CD14-positive monocyte (primary cell): ENCODE data around the gene DGUOK. TPM values are rescaled to one million over a fixed set of nuclear protein-coding genes. Genes with fewer than 3 reads are reported as not detected.
A peak's percentile ranks its signal among the peaks of the same experiment; 100 is the strongest.
"Not testable (repeated sequence)": the region's sequence is repeated elsewhere in the genome, so short reads cannot be mapped to it uniquely, and the experiment has no call there.

ENCODE experiments used
- DNase-seq, 3 donors: peaks; one replicate each; pipeline ENCODE4 v3.0.0-alpha.2; 2011 to 2022
- H2AFZ ChIP-seq: 2 replicates; pipeline ENCODE4 v1.6.0; 2012; ENCODE audit warnings: mild to moderate bottlenecking, low read depth, low read length, inconsistent platforms; ENCODE audit not compliant: insufficient read depth, poor library complexity, severe bottlenecking
- H3K27ac ChIP-seq, 2 donors: 1 replicate in 1 of 2; 2 replicates in 1 of 2; pipeline ENCODE4 v1.5.1; 2012 to 2013; ENCODE audit warnings: low read length in 2 of 2, control low read depth in 1 of 2, inconsistent platforms in 1 of 2, low read depth in 1 of 2, mild to moderate bottlenecking in 1 of 2
- H3K27me3 ChIP-seq, 2 donors: one replicate each; pipeline versions ENCODE4 v1.6.0 to v1.6.1; 2011 to 2013; ENCODE audit warnings: low read length in 2 of 2; ENCODE audit not compliant: control insufficient read depth in 2 of 2, insufficient read depth in 2 of 2
- H3K36me3 ChIP-seq, 2 donors: replicated peaks in 1 of 2; 1 replicate in 1 of 2; 2 replicates in 1 of 2; pipeline versions ENCODE4 v1.5.1 to v1.6.1; 2012 to 2013; ENCODE audit warnings: low read length in 2 of 2, control low read depth in 1 of 2, inconsistent platforms in 1 of 2, mild to moderate bottlenecking in 1 of 2; ENCODE audit not compliant: insufficient read depth in 2 of 2, control insufficient read depth in 1 of 2
- H3K4me1 ChIP-seq, 2 donors: 1 replicate in 1 of 2; 2 replicates in 1 of 2; pipeline versions ENCODE4 v1.5.1 to v1.6.1; 2012 to 2013; ENCODE audit warnings: low read length in 2 of 2, control low read depth in 1 of 2, inconsistent platforms in 1 of 2, mild to moderate bottlenecking in 1 of 2, moderate library complexity in 1 of 2; ENCODE audit not compliant: insufficient read depth in 2 of 2, control insufficient read depth in 1 of 2
- H3K4me2 ChIP-seq: replicated peaks from 2 replicates; pipeline ENCODE3; 2012; ENCODE audit warnings: low read length, moderate library complexity, mild to moderate bottlenecking; ENCODE audit not compliant: poor library complexity, severe bottlenecking; ENCODE audit errors: extremely low read depth
- H3K4me3 ChIP-seq, 3 experiments: fragments of 200-600 bp in 1 of 3; sonication (generic) in 1 of 3; replicated peaks in 1 of 3; 1 replicate in 2 of 3; 2 replicates in 1 of 3; pipeline ENCODE4 v1.5.1; 2011 to 2013; ENCODE audit warnings: low read length in 3 of 3, mild to moderate bottlenecking in 3 of 3, control low read depth in 2 of 3, low read depth in 2 of 3, inconsistent platforms in 1 of 3, moderate library complexity in 1 of 3
- H3K79me2 ChIP-seq: 2 replicates; pipeline ENCODE4 v1.6.0; 2012; ENCODE audit warnings: mild to moderate bottlenecking, control low read depth, inconsistent platforms, low read length, moderate library complexity; ENCODE audit not compliant: insufficient read depth
- H3K9ac ChIP-seq: 2 replicates; pipeline ENCODE4 v1.6.0; 2017; ENCODE audit warnings: low read length, mild to moderate bottlenecking; ENCODE audit not compliant: insufficient read depth, poor library complexity, severe bottlenecking
- H3K9me3 ChIP-seq, 2 donors: replicated peaks in 1 of 2; 1 replicate in 1 of 2; 2 replicates in 1 of 2; pipeline versions ENCODE4 v1.5.1 to v1.6.1; 2012 to 2013; ENCODE audit warnings: low read length in 2 of 2, control low read depth in 1 of 2; ENCODE audit not compliant: control insufficient read depth in 1 of 2, insufficient read depth in 1 of 2
- H4K20me1 ChIP-seq: 2 replicates; pipeline ENCODE4 v1.6.0; 2012; ENCODE audit warnings: mild to moderate bottlenecking, low read length, control low read depth, moderate library complexity; ENCODE audit not compliant: insufficient read depth
- H3K27ac Mint-ChIP-seq, 7 donors: one replicate each; pipeline ENCODE4 v1.8.0; 2020; ENCODE audit warnings: mild to moderate bottlenecking in 7 of 7, mixed read lengths in 7 of 7, moderate library complexity in 6 of 7, inconsistent platforms in 2 of 7
- H3K27me3 Mint-ChIP-seq, 3 donors: one replicate each; pipeline ENCODE4 v1.8.0; 2021 to 2022; ENCODE audit warnings: low read depth in 3 of 3, mild to moderate bottlenecking in 3 of 3, mixed read lengths in 3 of 3, moderate library complexity in 3 of 3, inconsistent platforms in 1 of 3
- H3K36me3 Mint-ChIP-seq, 2 donors: one replicate each; pipeline ENCODE4 v1.8.0; 2020; ENCODE audit warnings: mixed read lengths in 2 of 2, inconsistent platforms in 1 of 2, mild to moderate bottlenecking in 1 of 2
- H3K4me1 Mint-ChIP-seq: one replicate; pipeline ENCODE4 v1.8.0; 2020; ENCODE audit warnings: mild to moderate bottlenecking, mixed read lengths
- H3K4me3 Mint-ChIP-seq, 2 donors: one replicate each; pipeline ENCODE4 v1.8.0; 2020; ENCODE audit warnings: mild to moderate bottlenecking in 2 of 2, mixed read lengths in 2 of 2, moderate library complexity in 1 of 2
- H3K9me3 Mint-ChIP-seq, 7 donors: one replicate each; pipeline ENCODE4 v1.8.0; 2020 to 2022; ENCODE audit warnings: mixed read lengths in 7 of 7, mild to moderate bottlenecking in 6 of 7, moderate library complexity in 6 of 7, inconsistent platforms in 2 of 7
- WGBS: methylation state at CpG from one replicate; pipeline ENCODE4 v1.1.5; 2013; ENCODE audit warnings: missing lambda C conversion rate; ENCODE audit not compliant: insufficient coverage; 5-methylcytosine and 5-hydroxymethylcytosine counted together
- intact Hi-C, 2 donors: fragments of 100-400 bp; cut with micrococcal nuclease; formaldehyde crosslinking; loops; one replicate each; pipeline versions ENCODE4 v1.15.0 to v1.15.1; 2023
- polyA plus RNA-seq, 3 donors: library from polyadenylated mRNA; depleted of rRNA in 1 of 3; unstranded in 2 of 3; stranded (reverse) in 1 of 3; fragments of 300-500 nt in 2 of 3; fragments of >200 nt in 1 of 3; fragmentation: Illumina TruSeq in 2 of 3; gene quantifications; 1 replicate in 2 of 3; 2 replicates in 1 of 3; pipeline ENCODE4 v1.2.3, GENCODE V29; 2012 to 2021
- TF ChIP-seq, protein P1 (sequence below): fragments of 200-600 bp; IDR thresholded peaks from one replicate; pipeline ENCODE4 v1.8.0; 2022; ENCODE audit warnings: antibody characterized with exemption, mild to moderate bottlenecking

Gene DGUOK
- polyA plus RNA-seq, 3 donors: 62.9 to 129 (median 123) TPM

GRCh38 chr2:73902284-73902683, 24.4 kb upstream of the DGUOK start:
- 80% methylated on average over 1 of the region's 4 CpGs for WGBS
- H2AFZ ChIP-seq: peak overlapping the region; percentile 0

GRCh38 chr2:73903313-73903712, 23.4 kb upstream of the DGUOK start:
- no peak overlapping the region for H3K4me2 ChIP-seq
- H2AFZ ChIP-seq: no peak overlapping the region
- H4K20me1 ChIP-seq: no peaks in the 10 kb centered on the region
- H3K36me3 Mint-ChIP-seq: no peaks in the 10 kb centered on the region
- H3K79me2 ChIP-seq: no peaks in the 10 kb centered on the region
- WGBS: no CpG with 5 or more reads among the region's 4 CpGs
- H3K27me3 Mint-ChIP-seq: peaks cover 1 to 5% (median 1%) of the 10 kb centered on the region in 3 donors
- H3K27ac ChIP-seq: no peak overlapping the region
- peaks cover 15% of the 10 kb centered on the region for H3K4me1 Mint-ChIP-seq
- H3K4me3 Mint-ChIP-seq: no peak overlapping the region
- H3K27ac Mint-ChIP-seq: no peak overlapping the region
- no peaks in the 10 kb centered on the region for H3K9me3 ChIP-seq
- no peaks in the 10 kb centered on the region for H3K9me3 Mint-ChIP-seq
- no peak overlapping the region for H3K4me3 ChIP-seq
- H3K9ac ChIP-seq: no peak overlapping the region
- no peak for DNase-seq
- H3K27me3 ChIP-seq: no peaks in the 10 kb centered on the region
- H3K4me1 ChIP-seq: peaks cover 13 to 14% of the 10 kb centered on the region in 2 donors
- TF ChIP-seq, protein P1, sequence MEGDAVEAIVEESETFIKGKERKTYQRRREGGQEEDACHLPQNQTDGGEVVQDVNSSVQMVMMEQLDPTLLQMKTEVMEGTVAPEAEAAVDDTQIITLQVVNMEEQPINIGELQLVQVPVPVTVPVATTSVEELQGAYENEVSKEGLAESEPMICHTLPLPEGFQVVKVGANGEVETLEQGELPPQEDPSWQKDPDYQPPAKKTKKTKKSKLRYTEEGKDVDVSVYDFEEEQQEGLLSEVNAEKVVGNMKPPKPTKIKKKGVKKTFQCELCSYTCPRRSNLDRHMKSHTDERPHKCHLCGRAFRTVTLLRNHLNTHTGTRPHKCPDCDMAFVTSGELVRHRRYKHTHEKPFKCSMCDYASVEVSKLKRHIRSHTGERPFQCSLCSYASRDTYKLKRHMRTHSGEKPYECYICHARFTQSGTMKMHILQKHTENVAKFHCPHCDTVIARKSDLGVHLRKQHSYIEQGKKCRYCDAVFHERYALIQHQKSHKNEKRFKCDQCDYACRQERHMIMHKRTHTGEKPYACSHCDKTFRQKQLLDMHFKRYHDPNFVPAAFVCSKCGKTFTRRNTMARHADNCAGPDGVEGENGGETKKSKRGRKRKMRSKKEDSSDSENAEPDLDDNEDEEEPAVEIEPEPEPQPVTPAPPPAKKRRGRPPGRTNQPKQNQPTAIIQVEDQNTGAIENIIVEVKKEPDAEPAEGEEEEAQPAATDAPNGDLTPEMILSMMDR: no peak
- intact Hi-C loops: no loop called here
- no peaks in the 10 kb centered on the region for H3K36me3 ChIP-seq

More at GRCh38 chr2:73902284-73902683, 24.4 kb upstream of the DGUOK start:
- Mint-ChIP-seq H3K4me3 (no peak overlapping the region), H3K27me3 (peaks cover 1 to 5% (median 1%) of the 10 kb centered on the region in 3 donors), H3K27ac (no peak overlapping the region), H3K36me3 (no peaks in the 10 kb centered on the region), H3K9me3 (no peaks in the 10 kb centered on the region), H3K4me1 (peaks cover 10% of the 10 kb centered on the region)
- no peak overlapping the region for H3K4me3 ChIP-seq
- peaks cover 6 to 7% of the 10 kb centered on the region in 2 donors for H3K4me1 ChIP-seq
- H4K20me1 ChIP-seq: no peaks in the 10 kb centered on the region
- H3K27me3 ChIP-seq: no peaks in the 10 kb centered on the region
- no peaks in the 10 kb centered on the region for H3K36me3 ChIP-seq
- H3K27ac ChIP-seq: no peak overlapping the region
- intact Hi-C loops: no loop called here
- no peaks in the 10 kb centered on the region for H3K9me3 ChIP-seq
- no peak overlapping the region for H3K4me2 ChIP-seq
- DNase-seq: no peak
- H3K9ac ChIP-seq: no peak overlapping the region
- TF ChIP-seq, protein P1: no peak
- no peaks in the 10 kb centered on the region for H3K79me2 ChIP-seq

- no CpG with 5 or more reads among the region's 5 CpGs for WGBS
- H3K4me3 ChIP-seq, H3K9ac ChIP-seq, H3K9me3 Mint-ChIP-seq, DNase-seq, H3K36me3 ChIP-seq, H2AFZ ChIP-seq, H3K4me2 ChIP-seq, H3K27ac ChIP-seq, intact Hi-C loops, H3K27me3 Mint-ChIP-seq, H3K27ac Mint-ChIP-seq, H3K79me2 ChIP-seq, H4K20me1 ChIP-seq, H3K27me3 ChIP-seq, H3K9me3 ChIP-seq, H3K36me3 Mint-ChIP-seq: not testable (repeated sequence)
- peak overlapping the region in 1 of 2 donors; percentile 17 for H3K4me3 Mint-ChIP-seq
- peaks cover 15% of the 10 kb centered on the region for H3K4me1 Mint-ChIP-seq
- H3K4me1 ChIP-seq: peaks cover 13 to 14% of the 10 kb centered on the region in 2 donors
Measured at GRCh38 chr2:73903949-73904613, 22.6 kb upstream of the DGUOK start.
